HuH-7 (cell line): Measurements from ENCODE around the gene L3MBTL1.

Source experiments
- DNase-seq: peaks from one replicate; pipeline ENCODE4 v3.0.0; 2011; ENCODE audit warnings: low spot score

Gene L3MBTL1

GRCh38 chr20:43506238-43506637, 1.3 kb upstream of the L3MBTL1 start:
- no peak for DNase-seq

- DNase-seq: no peak
These were observed 609 bp downstream of the L3MBTL1 start for GRCh38 chr20:43508106-43508505.

GRCh38 chr20:43508604-43509040, 1.1 kb downstream of the L3MBTL1 start:
- DNase-seq: peak; percentile 55

- no peak for DNase-seq
These were observed 4.4 kb downstream of the L3MBTL1 start for GRCh38 chr20:43511879-43512278.

- no peak for DNase-seq
These were observed 6.0 kb downstream of the L3MBTL1 start for GRCh38 chr20:43513372-43513930.

GRCh38 chr20:43513931-43514647, 6.6 kb downstream of the L3MBTL1 start:
- peak; percentile 98 for DNase-seq

GRCh38 chr20:43514648-43514999, 7.1 kb downstream of the L3MBTL1 start:
- no peak for DNase-seq

GRCh38 chr20:43515628-43516027, 8.1 kb downstream of the L3MBTL1 start:
- no peak for DNase-seq

- no peak for DNase-seq
These were observed 8.8 kb downstream of the L3MBTL1 start for GRCh38 chr20:43516251-43516824.

- no peak for DNase-seq
These were observed 12.7 kb downstream of the L3MBTL1 start for GRCh38 chr20:43520074-43520630.

GRCh38 chr20:43525021-43525420, 17.5 kb downstream of the L3MBTL1 start:
- no peak for DNase-seq

GRCh38 chr20:43528258-43528875, 20.9 kb downstream of the L3MBTL1 start:
- no peak for DNase-seq

GRCh38 chr20:43529051-43529450, 21.6 kb downstream of the L3MBTL1 start:
- no peak for DNase-seq

GRCh38 chr20:43529457-43530153, 22.1 kb downstream of the L3MBTL1 start:
- DNase-seq: no peak

GRCh38 chr20:43530321-43531090, 23.0 kb downstream of the L3MBTL1 start:
- DNase-seq: no peak

- no peak for DNase-seq
These were observed 23.6 kb downstream of the L3MBTL1 start for GRCh38 chr20:43531091-43531443.

GRCh38 chr20:43532416-43533055, 25.0 kb downstream of the L3MBTL1 start:
- no peak for DNase-seq

GRCh38 chr20:43533060-43533459, 25.6 kb downstream of the L3MBTL1 start:
- no peak for DNase-seq

GRCh38 chr20:43534016-43534415, 26.5 kb downstream of the L3MBTL1 start:
- no peak for DNase-seq

- DNase-seq: no peak
These were observed 27.4 kb downstream of the L3MBTL1 start for GRCh38 chr20:43534791-43535350.
